OCI-LY1 (cell line): ENCODE data around the gene PKMYT1.
"Not testable (repeated sequence)": the region's sequence is repeated elsewhere in the genome, so short reads cannot be mapped to it uniquely, and the experiment has no call there.

Experiments used
- H2AFZ ChIP-seq: fragments of 200-600 bp; sonication (generic), shearing (Covaris generic); 2 replicates; pipeline ENCODE4 v1.6.0; 2014; ENCODE audit warnings: antibody characterized with exemption, mild to moderate bottlenecking, low read length
- H3F3A ChIP-seq: fragments of 200-600 bp; sonication (generic), shearing (Covaris generic); 2 replicates; pipeline ENCODE4 v1.6.0; 2014; ENCODE audit warnings: mild to moderate bottlenecking, antibody characterized with exemption, low read length, moderate library complexity; ENCODE audit not compliant: insufficient read depth
- H3K27ac ChIP-seq: fragments of 200-600 bp; sonication (generic); 2 replicates; pipeline ENCODE4 v1.5.1; 2014; ENCODE audit warnings: low read length, mixed run types, mild to moderate bottlenecking, low read depth; ENCODE audit not compliant: poor library complexity, severe bottlenecking
- H3K27me3 ChIP-seq: fragments of 200-600 bp; sonication (generic); 2 replicates; pipeline ENCODE4 v1.6.0; 2014; ENCODE audit warnings: antibody characterized with exemption, mild to moderate bottlenecking, low read length, moderate library complexity; ENCODE audit not compliant: insufficient read depth
- H3K36me3 ChIP-seq: fragments of 200-600 bp; sonication (generic); 2 replicates; pipeline ENCODE4 v1.6.1; 2014; ENCODE audit warnings: mild to moderate bottlenecking, antibody characterized with exemption, low read length, moderate library complexity, mixed read lengths; ENCODE audit not compliant: insufficient read depth
- H3K4me1 ChIP-seq: fragments of 200-600 bp; sonication (generic); 2 replicates; pipeline ENCODE4 v1.5.1; 2014; ENCODE audit warnings: mild to moderate bottlenecking, low read length, moderate library complexity; ENCODE audit not compliant: insufficient read depth, severe bottlenecking
- H3K4me2 ChIP-seq: fragments of 200-600 bp; sonication (generic), shearing (Covaris generic); 2 replicates; pipeline ENCODE4 v1.6.1; 2014; ENCODE audit warnings: low read length
- H3K4me3 ChIP-seq: fragments of 200-600 bp; sonication (generic); 2 replicates; pipeline ENCODE4 v1.5.1; 2014; ENCODE audit warnings: low read length, low read depth, mild to moderate bottlenecking, mixed read lengths; ENCODE audit not compliant: poor library complexity, severe bottlenecking
- H3K79me2 ChIP-seq: fragments of 200-600 bp; shearing (Covaris generic); 2 replicates; pipeline ENCODE4 v1.6.1; 2016; ENCODE audit warnings: mixed run types, low read length, mixed read lengths; ENCODE audit not compliant: insufficient read depth
- H3K9ac ChIP-seq: fragments of 200-600 bp; sonication (generic), shearing (Covaris generic); 2 replicates; pipeline ENCODE4 v1.6.1; 2014; ENCODE audit warnings: mild to moderate bottlenecking, low read length, mixed read lengths
- H3K9me2 ChIP-seq: fragments of 200-600 bp; sonication (generic), shearing (Covaris generic); 2 replicates; pipeline ENCODE4 v1.6.1; 2014; ENCODE audit warnings: low read depth, mild to moderate bottlenecking, low read length, mixed read lengths
- H3K9me3 ChIP-seq: fragments of 200-600 bp; shearing (Covaris generic); 2 replicates; pipeline ENCODE4 v1.6.1; 2014; ENCODE audit warnings: low read length, mixed read lengths
- H4K20me1 ChIP-seq: fragments of 200-600 bp; sonication (generic), shearing (Covaris generic); 2 replicates; pipeline ENCODE4 v1.6.0; 2016; ENCODE audit warnings: mild to moderate bottlenecking, low read length; ENCODE audit not compliant: insufficient read depth
- EZH2 ChIP-seq: fragments of 200-600 bp; sonication (generic), shearing (Covaris generic); IDR thresholded peaks from 2 replicates; pipeline ENCODE4 v1.8.0; 2017; ENCODE audit warnings: borderline replicate concordance, mixed run types, mild to moderate bottlenecking, antibody characterized with exemption, low read length, moderate library complexity, mixed read lengths
- TF ChIP-seq, protein P1 (sequence below): fragments of 200-600 bp; sonication (generic), shearing (Covaris generic); IDR thresholded peaks from 2 replicates; pipeline ENCODE4 v1.5.1; 2017; ENCODE audit warnings: mild to moderate bottlenecking, antibody characterized with exemption, low read length, moderate library complexity, mixed read lengths

The PKMYT1 gene

DNA sequence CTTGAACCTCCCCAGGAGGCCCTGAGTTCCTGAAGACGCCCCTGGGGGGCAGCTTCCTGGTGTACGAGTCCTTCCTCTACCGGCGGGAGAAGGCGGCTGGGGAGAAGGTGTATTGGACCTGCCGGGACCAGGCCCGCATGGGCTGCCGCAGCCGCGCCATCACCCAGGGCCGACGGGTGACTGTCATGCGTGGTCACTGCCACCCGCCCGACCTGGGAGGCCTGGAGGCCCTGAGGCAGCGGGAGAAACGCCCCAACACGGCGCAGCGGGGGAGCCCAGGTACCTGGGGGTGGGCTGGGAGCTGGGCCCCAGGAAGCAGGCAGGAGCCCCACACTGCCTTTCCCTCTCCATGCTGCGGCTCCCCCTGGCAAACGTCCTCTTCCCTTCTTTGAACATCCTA, 46.5 kb downstream of the PKMYT1 start:
- Histone ChIP-seq H3K9me3 (no peaks in the 10 kb centered on the region), H3K9ac (no peak overlapping the region), H3F3A (no peaks in the 10 kb centered on the region), H3K9me2 (no peaks in the 10 kb centered on the region), H3K4me1 (peaks cover 8% of the 10 kb centered on the region), H3K36me3 (peaks cover 5% of the 10 kb centered on the region), H3K4me3 (no peak overlapping the region), H2AFZ (no peak overlapping the region), H3K4me2 (no peak overlapping the region), H4K20me1 (no peaks in the 10 kb centered on the region), H3K27ac (no peak overlapping the region), H3K27me3 (no peaks in the 10 kb centered on the region), H3K79me2 (no peaks in the 10 kb centered on the region)
- TF ChIP-seq, protein P1, sequence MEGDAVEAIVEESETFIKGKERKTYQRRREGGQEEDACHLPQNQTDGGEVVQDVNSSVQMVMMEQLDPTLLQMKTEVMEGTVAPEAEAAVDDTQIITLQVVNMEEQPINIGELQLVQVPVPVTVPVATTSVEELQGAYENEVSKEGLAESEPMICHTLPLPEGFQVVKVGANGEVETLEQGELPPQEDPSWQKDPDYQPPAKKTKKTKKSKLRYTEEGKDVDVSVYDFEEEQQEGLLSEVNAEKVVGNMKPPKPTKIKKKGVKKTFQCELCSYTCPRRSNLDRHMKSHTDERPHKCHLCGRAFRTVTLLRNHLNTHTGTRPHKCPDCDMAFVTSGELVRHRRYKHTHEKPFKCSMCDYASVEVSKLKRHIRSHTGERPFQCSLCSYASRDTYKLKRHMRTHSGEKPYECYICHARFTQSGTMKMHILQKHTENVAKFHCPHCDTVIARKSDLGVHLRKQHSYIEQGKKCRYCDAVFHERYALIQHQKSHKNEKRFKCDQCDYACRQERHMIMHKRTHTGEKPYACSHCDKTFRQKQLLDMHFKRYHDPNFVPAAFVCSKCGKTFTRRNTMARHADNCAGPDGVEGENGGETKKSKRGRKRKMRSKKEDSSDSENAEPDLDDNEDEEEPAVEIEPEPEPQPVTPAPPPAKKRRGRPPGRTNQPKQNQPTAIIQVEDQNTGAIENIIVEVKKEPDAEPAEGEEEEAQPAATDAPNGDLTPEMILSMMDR, result no peak
- TF ChIP-seq EZH2, result no peak

- Histone ChIP-seq H3K79me2 (no peaks in the 10 kb centered on the region), H3K27me3 (no peaks in the 10 kb centered on the region), H3K9ac (no peak overlapping the region), H3K9me2 (no peaks in the 10 kb centered on the region), H3K9me3 (no peaks in the 10 kb centered on the region), H3F3A (no peaks in the 10 kb centered on the region), H4K20me1 (no peaks in the 10 kb centered on the region), H3K36me3 (peaks cover 5% of the 10 kb centered on the region), H2AFZ (no peak overlapping the region), H3K4me2 (no peak overlapping the region), H3K4me3 (no peak overlapping the region), H3K27ac (no peak overlapping the region), H3K4me1 (peaks cover 8% of the 10 kb centered on the region)
- TF ChIP-seq EZH2, result no peak
- TF ChIP-seq, protein P1, result no peak
These were observed 47.1 kb downstream of the PKMYT1 start for GRCh38 chr16:2933136-2933535.

- not testable (repeated sequence) for H3K4me2 ChIP-seq, H3K36me3 ChIP-seq, H3K4me3 ChIP-seq, H3F3A ChIP-seq, H3K9ac ChIP-seq, H3K9me2 ChIP-seq, H3K27ac ChIP-seq, H4K20me1 ChIP-seq, H3K27me3 ChIP-seq, H2AFZ ChIP-seq, H3K79me2 ChIP-seq, H3K9me3 ChIP-seq
- H3K4me1 ChIP-seq, result peaks cover 12% of the 10 kb centered on the region
These were observed 48.9 kb downstream of the PKMYT1 start for GRCh38 chr16:2931231-2931914.

GRCh38 chr16:2930236-2930635, 50.0 kb downstream of the PKMYT1 start:
- Histone ChIP-seq H3K4me2 (no peak overlapping the region), H2AFZ (no peak overlapping the region), H4K20me1 (no peaks in the 10 kb centered on the region), H3K9ac (no peak overlapping the region), H3K4me1 (peaks cover 7% of the 10 kb centered on the region), H3K9me2 (no peaks in the 10 kb centered on the region), H3F3A (no peaks in the 10 kb centered on the region), H3K4me3 (no peak overlapping the region), H3K36me3 (peaks cover 5% of the 10 kb centered on the region; the same call in 1 of the 2 replicates), H3K27me3 (no peaks in the 10 kb centered on the region), H3K79me2 (no peaks in the 10 kb centered on the region), H3K9me3 (no peaks in the 10 kb centered on the region), H3K27ac (no peak overlapping the region)
- TF ChIP-seq EZH2, result no peak
- TF ChIP-seq, protein P1, result no peak
